Measurements from ENCODE around the gene NRSN1.
"Not testable (repeated sequence)": the region's sequence is repeated elsewhere in the genome, so short reads cannot be mapped to it uniquely, and the experiment has no call there.

NRSN1 gene, protein sequence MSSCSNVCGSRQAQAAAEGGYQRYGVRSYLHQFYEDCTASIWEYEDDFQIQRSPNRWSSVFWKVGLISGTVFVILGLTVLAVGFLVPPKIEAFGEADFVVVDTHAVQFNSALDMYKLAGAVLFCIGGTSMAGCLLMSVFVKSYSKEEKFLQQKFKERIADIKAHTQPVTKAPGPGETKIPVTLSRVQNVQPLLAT

DNA sequence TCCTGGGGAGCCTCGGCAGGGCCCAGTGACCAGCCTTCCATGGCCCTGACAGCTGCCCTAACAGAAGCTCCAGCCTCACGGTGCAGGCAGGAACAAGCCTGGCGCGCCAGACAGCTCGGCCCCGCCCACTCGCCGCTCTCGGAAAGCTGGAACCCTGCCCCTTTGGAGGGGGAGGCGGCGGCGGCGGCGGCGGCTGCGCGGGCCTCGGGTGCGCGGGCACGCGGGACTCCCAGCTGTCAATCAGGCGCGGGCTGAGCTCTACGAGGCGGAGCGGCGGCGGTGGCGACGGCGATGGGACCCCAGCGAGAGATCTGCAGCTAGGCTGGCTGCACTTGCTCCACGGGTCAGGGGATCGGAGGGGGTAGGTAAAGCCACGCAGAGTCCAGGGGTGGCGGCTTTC is at the start of gene NRSN1:
Gene NRSN1 (plus strand): TSS at position 236 of the 400 bp plus-strand sequence. CDS start 8,113 bp downstream, outside the sequence.
- no peak for DNase-seq

DNA sequence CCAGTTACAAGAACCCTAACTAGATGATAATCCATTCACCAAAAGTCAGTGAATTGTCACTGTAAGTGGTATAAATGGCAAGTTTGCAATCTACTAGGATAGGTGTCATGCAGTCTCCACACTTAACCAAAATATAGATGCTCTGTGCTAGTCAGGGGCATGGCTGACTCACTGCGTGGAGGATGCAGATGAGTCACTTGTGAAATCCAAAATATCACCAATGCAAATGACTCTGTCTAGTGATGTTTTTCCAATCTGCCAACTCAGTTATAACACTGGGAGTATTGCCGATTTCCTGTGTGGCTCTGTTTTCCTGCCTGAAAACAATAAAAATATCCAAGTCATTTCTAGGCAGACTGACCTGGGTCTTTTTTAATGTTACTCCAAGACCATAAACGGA is 47.8 kb upstream of the NRSN1 start:
- DNase-seq = no peak

DNA sequence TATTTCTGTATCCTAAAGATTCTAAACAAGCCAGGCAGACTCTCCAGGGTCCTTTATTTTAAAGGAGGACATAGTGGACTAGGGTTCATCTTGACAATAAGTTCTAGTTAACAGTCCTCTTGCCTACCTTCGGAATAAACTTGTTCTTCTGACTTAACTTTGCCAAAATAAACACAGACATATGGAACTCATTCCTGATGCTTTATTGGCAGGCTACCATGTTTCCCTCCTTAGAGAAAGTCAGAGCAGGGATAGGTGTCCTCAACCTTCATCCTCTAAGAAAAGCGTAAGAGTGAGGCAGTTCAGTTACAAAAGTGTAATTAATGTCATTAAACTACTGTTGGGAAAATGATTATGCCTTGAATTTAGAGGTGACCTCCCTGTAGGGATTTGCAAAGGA is 46.9 kb upstream of the NRSN1 start:
- DNase-seq = no peak

DNA sequence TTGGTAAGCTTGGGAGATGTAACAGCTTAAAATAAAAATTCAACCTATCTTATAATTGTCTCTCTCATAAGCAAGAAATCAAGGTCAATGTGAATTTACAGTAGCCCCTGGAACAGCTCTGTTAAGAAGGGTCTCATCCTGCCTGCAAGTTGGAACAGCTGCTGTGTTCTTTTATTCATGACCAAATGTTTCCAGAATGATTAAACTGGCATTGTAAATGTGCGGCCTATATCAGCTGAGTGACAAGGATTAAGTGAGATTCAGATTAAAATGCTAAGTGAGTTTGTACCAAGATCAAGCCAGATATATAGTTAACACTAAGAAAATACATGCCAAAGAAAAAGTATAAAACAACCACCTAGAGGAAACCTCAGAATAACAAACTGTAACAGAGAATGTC is 45.3 kb upstream of the NRSN1 start:
- no peak for DNase-seq

DNA sequence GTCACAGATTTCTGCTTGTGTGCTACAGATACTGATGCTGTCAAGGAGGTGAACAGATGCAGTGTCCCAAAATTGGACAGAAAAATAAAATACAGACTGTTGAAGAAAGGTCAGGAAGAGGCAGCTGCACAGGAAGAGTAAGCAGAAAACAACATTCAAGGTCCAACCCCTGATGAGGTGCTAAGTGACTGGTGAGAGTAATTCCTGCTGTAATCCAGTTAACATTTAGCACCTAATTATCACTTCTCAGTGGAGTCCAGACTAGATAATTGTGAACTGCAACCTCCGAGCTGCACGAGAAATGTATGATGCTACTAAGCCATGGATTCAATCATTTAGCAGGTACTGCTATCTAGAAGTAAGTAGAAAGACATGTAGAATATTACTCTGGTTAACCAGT is 36.3 kb upstream of the NRSN1 start:
- no peak for DNase-seq

DNA sequence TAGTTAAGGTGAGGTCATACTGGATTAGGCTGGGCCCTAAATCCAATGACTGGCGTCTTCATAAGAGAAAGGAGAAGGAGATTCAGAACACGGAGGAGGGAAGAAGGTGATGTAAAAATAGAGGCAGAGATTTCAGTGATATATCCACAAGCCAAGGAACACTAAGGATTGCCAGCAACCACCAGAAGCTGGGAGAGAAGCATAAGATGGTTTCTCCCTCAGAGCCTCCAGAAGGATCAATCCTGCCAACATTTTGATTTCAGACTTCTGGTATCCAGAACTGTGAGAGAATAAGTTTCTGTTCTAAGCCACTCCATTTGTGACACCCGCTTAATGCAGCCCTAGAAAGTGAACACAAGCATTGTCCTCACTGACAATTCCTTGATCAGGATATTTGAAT is 33.6 kb upstream of the NRSN1 start:
- no peak for DNase-seq

DNA sequence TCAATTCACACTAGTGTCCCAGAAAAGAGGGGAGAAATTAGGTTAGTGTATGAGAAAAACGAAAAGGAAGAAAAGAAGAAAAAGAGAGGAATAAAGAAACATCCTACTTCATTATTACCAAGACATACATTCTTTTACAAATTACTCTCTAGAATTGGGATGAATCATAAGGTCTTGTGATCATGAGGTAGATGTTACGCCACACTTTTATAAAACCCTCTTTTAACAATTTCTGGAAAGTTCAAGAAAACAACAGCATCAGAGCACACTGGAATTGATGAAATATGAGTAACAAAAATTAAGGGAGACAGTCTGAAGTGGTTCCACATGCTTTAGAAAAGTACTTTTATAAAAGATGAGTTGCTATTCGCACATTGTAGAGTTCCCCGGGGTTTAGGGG is 32.6 kb upstream of the NRSN1 start:
- DNase-seq = no peak

DNA sequence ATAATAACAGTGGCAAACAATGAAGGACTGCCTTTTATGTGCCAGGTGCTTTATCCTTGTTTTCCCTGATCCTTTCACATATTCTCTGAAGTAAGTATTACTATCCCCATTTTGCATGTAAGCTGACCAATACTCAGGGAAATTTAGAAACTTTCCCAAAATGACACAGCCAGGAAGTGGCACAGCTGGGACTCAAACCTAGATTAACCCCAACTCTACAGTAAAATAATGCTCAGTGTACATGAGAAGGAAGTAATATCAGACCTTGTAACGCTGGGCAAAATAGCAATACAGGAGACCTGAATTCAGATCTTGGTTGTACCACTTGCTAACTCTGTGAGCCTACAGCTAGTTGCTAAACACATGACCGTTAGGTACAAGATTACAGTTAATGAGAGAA is 26.8 kb upstream of the NRSN1 start:
- no peak for DNase-seq

DNA sequence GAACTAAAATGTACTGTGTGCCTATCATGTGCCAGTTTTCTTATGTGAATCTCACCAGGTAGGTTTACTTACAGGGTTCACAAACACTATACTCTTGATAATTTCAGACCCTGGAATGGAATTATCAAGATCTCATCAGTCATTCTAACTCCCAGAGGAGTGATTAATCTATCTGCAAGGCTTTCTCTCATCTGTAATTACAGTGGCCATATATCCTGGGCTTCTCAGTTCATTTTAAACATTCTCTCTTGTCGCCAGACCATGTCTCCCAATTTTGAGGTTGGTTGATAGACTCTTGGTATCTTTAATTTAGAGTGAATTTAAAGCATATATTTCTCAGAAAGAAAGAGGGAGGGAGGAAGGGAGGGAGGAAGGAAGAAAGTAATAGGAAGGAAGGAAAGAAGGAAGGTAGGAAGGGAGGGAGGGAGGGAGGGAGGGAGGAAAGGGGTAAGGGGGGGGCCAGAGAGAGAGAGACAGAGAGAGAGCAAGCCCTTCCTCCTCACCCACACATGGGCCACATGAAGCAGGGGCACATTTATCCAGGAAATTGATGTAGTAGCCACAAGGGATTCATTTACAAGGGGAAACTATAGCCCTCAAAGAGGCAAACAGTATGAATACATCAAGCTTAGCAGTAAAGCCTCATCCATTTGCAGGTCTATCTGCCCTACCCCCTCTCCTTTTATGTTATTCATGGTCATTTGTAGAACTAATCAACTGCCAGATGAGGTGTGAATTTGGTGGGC is 25.8 kb upstream of the NRSN1 start:
- no peak for DNase-seq

DNA sequence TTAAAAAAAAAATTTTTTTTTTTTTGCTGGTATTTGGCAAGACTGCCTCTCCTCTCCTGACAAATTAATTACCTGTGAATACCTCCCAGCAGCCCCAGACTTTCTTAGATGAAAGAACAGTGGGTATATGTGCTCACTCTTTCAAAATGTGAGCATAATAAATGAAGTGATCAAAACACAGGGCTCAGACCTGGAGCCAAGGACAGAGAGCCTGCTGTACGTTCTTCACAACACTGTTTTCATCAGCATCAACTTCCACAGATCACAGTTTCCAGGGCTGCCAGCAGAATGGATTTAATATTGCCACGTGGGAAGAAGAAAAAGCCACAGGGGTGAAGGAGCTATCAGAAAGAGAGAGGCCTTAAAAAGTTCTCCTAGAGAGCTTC is 25.3 kb upstream of the NRSN1 start:
- DNase-seq = no peak

DNA sequence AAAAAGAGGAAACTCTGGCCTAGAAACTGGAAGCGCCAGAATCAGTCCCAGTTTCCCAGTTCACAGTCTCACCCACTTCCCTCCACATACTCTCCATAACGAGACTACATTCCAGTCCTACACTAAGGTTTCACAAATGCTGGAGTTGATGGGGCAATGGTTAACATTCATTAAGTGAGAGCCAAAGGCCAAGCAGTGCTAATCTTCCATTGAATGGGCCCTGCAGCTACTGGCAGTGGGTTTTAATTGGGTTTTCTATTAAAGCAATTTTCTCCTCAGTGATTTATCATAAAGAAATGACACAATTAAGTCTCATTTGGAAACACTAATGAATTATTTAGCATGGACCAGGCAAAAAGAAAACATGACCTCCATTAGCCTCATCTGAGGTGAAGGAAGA is 20.8 kb upstream of the NRSN1 start:
- no peak for DNase-seq

DNA sequence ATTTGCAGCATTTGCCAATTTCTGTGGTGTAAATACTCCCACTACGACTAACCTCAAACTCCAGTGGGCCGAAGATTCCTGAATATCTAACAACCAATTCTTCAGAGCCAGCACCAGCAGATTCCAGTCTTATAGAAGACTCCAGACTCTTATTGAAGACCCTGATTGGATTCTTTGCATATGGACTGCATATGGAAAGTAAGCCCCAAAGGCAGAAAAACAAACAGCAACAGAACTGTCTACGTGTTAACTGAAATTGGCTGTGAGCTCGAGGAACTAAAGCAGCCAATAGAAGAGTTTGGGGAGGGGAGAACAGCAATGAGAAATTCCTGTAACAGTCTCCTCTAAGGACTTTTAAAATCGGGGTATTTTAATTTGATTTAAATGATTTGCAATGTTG is 19.7 kb upstream of the NRSN1 start:
- DNase-seq = no peak

DNA sequence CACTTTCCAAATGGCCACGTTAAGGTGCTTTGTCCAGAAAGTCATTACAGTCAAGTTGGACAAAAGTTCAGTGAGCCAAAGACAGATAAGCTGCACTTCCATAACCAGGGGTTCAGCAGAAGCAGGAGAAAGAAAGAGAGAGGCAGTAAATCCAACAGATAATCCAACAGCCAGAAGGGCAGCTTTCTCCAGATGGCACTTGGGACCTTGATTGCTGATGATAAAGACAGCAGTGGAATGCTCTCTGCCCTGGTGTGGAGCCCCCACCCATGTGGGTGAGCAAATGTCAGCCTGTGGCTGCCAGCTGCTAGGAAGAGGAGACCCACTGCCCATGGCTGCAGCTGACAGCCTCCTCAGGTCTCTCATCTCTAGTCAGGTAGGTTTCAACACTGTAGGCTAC is 18.7 kb upstream of the NRSN1 start:
- DNase-seq = no peak

DNA sequence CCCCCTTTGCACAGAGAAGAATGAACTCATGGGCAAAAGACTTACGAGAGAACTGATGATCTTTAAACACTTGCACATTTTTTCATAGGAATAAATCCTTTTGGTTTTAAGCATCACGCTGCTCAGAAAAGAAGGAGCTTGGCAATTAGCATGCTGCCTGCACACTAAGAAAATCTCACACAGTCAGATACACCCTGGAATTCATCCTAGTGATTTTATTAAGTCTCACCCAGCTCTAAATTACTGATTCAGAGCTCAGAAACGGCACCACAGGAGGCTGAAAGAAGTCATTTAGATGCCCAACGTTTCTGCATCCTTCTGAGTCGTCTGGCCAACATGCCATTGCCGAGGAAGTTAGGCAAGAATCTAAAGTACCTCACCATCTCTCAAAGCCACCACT is 18.0 kb upstream of the NRSN1 start:
- DNase-seq = no peak

DNA sequence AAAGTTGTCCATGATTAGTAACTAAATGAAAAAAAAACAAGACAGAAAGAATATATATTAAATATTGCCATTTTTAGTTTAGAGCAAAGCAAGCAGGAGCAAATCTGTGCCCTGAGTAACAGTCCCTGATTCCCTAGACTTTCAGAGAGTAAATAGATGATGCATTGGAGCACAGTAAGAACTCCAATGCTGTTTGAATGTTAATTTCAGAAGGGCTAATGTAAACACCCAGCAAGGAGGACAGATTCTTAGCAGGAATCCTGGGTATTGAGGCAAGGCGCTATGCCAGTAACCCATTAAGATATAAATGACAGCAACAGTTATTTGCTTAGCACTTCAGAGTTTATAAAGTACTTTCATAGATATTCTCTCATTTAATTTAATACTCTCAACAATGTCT is 15.6 kb upstream of the NRSN1 start:
- DNase-seq = no peak

DNA sequence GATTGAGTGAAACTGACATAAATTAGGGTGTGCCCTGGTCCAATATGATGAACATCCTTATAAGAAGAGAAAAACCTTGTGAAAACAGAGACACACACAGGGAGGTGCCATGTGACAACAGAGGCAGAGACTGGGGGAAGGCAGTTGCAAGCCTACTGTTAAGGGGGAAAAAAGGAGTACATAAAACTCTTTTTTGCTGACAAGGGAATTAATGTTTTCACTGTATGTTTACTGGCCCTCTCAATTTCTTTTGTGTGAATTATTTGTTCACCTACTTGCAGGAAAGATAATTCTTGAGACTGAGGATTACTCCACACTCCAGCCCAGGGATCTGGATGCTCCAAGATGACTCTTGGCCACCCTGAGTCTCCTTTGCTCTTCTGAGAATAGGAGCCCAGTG is 12.1 kb upstream of the NRSN1 start:
- DNase-seq = no peak

DNA sequence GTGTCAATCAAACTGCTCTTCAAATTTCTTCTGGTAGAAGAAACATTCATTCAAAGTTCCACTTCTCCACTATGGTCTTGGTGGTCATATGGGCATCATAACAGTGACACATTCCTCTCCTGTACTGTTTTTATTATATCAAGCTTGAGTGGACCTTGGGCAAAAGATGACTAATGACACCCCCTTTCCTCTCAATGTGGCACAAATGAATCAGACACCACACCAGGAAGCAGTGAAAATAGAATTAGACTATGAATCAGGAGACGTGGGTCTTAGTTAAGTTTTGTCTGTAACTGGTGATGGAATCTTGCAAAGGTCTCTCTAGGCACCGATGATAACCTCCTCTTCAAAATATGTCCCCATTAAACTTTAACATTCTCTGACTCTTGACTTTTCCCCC is 9.0 kb upstream of the NRSN1 start:
- no peak for DNase-seq

DNA sequence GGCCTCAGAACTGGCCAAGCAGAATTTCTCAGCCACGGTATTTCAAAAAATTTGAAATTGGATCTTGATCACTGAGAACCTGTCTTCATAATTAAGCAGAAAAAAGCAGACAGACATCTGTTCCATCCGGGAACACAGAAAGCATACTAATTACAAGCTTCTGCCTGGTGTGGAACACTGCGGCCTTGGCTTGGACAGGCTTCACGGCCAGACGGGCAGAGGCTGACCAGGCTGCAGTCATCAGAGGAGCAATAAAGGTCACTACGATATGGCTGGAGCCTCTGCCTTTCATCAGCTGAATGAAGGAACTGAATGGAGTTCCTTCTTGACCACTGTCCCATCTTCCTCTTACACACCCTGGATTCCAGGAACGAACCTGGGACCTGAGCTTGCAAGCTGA is 3.9 kb upstream of the NRSN1 start:
- no peak for DNase-seq

DNA sequence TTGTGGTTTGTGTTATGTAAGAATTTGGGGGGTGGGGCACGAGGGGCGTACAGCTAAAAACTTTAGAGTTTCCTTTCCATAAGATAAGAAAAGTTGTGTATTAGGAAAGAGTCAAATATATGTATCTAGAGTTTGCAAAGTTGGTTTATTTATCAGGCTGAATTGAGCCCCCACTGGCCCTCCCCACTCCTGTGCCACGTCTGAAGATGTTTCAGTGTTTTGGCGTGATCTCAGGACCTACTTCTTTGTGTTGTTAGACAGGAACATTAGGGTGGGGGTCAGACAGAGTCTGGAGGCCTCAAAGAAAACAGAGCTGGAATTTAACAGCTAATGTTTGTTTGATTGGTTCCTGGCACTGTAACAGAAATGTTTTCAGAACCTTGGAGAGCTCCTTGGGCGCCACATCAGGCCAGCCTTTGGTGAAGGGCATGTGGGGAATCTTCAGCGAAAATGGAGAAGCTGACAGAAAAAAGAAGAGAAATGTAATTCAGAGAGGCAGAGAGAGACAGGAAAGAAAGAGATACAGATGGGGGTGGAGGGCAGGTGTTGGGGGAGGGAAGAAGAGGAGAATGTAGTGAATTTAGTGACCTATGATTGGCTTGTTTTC is 674 bp downstream of the NRSN1 start:
- peak; percentile 29 for DNase-seq

DNA sequence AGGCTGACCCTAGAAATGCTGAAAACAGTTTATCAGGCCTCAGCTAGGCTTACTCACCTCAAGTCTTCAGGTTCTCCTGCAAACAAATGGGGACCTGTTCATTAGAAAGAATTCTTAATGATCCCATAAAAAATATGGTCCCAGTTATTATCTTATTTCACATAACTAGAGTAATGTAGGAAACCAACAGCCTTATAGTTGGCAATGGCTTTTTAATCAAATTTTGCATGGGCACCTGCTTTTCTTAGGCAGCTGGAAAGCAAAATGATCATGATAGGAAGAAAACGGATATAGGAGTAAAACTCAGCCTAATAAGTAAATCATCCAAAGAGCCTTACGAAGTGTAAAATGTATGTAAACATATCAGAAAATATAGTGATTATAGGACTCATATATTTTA is 1.3 kb downstream of the NRSN1 start:
- no peak for DNase-seq

DNA sequence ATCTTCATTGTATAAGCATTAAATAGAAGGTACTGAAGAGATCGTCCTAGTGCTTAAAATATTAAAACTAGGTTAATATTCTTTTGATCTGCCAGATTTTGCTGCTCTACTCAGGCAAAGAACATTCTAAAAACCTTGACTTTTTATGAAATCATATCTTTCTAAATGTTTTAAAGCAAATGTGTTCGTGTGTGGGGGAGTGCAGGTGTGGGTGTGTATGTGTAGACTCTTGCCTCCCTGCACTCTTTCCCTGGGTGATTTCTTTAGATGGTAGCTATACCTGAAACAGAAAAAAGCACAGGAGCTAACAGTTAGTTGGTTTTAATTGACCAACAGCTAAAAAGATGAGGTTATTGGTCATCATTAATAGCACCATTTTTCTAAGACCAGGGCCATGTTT is 5.7 kb downstream of the NRSN1 start:
- DNase-seq = no peak

DNA sequence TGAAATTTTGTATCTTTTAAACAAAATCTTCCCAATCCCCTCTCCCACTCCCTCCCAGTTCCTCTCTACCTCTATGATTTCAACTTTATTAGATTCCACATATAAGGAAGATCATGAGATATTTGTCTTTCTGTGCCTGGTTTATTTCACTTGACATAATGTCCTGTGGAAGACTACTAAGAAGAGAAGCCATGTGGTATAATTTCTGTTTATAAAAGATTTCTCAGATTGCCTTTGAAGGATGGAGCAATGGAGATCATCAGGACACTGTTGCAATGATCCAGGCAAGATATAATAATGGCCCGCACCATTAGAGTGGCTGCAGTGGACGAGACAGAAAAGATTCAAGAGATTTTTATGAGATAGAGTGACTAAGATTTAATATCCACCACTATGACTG is 13.1 kb downstream of the NRSN1 start:
- DNase-seq = no peak

DNA sequence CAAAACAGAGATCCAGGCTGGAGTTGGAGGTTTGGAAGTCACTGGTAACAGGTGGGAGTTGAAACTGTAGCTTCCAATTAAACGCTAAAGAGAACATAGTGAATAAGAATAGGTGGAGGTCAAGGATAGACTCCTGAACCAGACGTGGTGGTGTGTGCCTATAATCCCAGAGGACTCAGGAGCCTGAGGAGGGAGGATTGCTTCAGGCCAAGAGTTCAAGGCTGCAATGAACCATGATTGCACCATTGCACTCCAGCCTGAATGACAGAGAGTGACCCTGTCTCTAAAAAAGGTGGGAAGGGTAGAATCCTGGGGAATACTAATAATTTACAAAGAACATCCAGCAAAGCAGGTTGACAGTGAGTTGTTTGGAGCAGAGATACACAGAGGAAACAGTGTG is 13.6 kb downstream of the NRSN1 start:
- DNase-seq = no peak

DNA sequence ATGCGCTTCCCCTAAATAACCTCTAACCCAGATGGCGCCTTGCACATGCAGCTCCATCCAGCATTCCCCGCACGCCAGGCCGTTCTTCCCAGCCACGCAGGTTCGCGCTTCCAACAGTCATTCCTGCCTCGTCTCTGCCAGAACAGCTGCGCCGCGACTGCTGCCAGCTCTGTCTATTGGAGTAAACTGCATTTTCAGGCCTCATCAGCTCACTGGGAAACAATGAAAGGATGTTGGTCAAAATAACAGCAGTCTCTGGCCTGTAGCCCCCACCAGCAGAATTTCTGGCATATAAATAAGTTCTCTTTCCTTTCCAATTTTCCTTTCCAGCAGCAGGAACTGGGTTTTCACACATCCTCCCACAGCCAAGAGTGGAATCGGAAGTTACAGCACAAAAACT is 14.6 kb downstream of the NRSN1 start:
- no peak for DNase-seq

DNA sequence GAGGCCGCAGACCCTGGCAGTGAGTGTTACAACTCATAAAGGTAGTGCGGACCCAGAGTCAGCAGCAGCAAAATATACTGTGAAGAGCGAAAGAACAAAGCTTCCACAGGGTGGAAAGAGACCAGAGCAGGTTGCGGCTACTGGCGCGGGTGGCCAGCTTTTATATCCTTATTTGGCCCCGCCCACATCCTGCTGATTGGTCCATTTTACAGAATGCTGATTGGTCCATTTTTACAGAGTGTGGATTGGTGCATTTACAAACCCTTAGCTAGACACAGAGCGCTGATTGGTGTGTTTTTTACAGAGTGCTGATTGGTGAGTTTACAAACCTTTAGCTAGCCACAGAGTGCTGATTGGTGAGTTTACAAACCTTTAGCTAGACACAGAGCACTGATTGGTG is 16.7 kb downstream of the NRSN1 start:
- DNase-seq = not testable (repeated sequence)
